GM18907 (cell line): ENCODE results near the gene ZRANB1.

Source experiments
- ATAC-seq: cut with Tn5 transposase; IDR thresholded peaks from one replicate; pipeline ENCODE4 v1.9.1; 2021; ENCODE audit warnings: mild to moderate bottlenecking, moderate library complexity; ENCODE audit not compliant: unreplicated experiment

The ZRANB1 gene

DNA sequence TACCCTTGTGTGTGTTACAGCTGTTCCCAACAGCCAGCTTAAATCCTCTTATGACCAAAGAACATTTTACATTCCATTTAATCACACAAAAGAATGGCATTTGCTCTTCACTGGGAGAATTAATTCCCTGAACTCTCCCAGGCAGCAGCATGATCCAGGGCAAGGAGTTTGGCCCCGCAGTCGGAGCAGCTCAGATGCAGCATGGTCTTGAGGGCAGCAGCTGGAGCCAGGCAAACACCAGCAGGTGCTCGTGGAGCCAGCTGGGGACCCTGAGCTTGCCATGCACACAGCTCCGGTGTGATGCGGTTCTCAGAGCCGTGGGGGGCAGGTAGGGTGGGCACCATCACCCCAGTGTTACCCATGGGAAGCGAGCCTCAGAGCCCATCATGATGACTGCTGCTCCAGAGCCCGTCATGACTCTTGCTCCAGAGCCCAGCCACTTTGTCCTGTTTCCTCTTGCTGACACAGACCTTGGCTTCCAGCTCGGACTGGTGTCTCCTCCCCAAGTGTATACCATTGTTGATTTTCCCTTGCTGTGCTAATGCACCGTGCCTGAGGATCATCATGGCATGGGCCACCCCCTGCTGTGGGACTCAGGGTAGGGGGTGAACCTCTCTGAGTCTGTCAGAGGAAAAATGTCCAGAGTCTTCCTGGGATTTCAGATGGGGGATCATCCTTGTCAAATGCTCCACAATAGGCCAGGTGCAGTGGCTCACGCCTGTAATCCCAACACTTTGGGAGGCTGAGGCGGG, 75.8 kb downstream of the ZRANB1 start:
- no peak for ATAC-seq

DNA sequence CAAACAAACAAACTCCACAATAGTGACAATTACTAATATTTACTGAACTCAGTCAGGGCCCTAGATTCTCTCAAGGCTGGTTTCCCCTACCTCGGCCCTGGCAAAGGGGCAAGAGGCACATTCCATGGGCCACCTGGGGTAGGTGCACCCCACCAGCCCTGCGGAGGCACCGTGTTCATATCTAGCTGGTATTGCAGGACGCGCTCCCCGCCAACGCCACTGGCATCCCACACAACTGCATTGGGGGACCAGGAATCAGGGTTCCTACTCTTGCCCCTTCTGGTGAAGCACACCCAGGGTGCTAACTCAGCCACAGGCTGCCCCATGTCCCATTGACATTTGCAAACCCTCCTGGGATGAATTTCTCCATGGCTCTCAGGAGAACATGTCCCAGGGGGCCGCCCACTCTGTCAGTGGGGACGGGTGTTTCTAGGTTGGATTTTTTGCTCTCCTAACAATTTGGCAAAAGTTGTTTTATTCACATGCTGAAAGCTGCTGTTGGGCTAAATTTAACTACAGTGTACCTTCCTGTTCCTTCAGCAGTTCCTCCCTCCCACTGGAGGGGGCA, 76.7 kb downstream of the ZRANB1 start:
- no peak for ATAC-seq

DNA sequence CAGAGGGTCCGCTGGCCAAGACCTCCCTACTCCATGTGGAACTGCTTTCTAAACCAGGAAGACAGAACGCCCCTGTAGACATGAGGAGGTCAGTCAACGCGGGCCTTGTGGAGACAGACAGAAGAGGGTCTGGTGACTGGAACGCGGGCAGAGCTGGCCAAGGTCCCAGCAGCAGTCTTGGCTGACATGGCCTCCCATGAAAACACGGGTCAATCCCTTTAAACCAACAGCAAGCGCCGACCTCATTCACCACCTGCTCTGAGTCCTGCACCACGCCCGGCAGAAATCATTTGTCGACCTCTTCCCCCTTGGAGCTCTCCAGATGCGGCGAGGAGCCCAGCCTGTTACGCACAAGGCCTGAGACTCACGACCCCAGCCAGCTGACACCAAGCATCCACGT, 78.5 kb downstream of the ZRANB1 start:
- ATAC-seq: no peak

DNA sequence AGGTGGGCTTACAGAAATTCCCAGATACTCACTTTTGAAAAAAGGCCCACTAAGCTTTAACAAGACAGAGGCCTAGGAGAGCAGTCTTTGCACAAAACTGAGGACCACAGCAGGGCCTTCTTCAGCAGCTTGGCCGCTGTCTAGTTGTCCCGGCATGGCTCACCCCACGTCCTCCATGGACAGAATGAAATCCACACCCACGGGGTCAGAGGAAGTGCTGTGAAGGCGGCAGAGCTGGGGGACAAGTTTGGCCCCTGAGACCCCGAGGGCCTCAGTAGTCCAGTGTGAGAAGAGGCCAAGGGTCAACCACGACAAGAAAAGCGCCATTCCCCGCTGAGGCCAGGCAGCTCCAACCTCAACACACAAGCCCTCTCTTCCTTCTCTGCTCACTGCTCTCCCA, 78.9 kb downstream of the ZRANB1 start:
- no peak for ATAC-seq

DNA sequence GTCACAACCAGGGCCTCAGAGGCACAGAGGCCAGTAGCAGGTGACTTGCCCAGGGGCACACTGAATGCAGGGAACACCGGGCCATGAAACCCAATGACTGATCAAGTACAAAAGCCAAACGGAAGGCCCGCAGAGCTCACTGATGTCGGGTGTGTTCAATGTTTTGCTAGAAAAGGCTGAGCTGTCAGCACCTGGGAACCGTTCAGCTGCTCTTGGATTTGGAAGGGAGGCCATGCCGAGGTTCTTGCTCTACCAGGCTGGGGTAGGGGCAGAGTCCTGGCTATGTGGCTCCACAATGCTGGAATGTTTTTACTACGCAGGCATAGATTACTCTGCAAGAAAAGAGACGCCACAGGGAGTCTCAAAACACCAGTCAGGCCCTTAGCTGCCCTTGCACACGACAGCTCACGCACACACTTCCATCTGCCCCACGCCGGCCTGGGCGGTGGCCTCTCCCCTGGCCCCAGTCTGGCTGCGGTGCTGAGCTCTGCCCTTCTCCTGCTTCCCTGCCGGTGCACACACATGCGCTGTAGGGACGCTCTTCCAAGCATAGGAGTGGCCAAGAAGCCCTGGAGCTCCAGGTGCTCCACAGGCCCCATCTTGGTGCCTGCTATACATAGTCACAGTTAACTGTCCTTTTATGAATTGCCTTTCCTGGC, 79.9 kb downstream of the ZRANB1 start:
- no peak for ATAC-seq

DNA sequence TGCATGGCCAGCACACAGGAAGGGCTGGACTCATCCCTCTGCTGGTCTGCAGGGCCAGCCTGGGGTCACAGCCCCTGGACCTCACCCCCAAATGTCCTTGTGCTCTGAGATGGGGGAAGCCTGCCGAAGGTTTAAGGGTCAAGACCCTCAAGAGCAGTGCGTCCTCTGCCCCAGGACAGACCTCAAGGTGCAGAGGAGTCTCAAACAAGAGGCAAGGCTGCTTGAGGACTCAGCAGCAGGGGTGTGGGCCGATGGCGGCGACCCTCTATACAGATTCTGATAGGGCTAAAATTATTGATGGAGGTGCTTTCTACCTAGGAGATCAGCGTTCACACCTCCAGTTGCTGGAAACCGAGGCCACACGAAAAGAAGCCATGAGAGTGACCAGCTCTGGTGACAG, 80.7 kb downstream of the ZRANB1 start:
- no peak for ATAC-seq

DNA sequence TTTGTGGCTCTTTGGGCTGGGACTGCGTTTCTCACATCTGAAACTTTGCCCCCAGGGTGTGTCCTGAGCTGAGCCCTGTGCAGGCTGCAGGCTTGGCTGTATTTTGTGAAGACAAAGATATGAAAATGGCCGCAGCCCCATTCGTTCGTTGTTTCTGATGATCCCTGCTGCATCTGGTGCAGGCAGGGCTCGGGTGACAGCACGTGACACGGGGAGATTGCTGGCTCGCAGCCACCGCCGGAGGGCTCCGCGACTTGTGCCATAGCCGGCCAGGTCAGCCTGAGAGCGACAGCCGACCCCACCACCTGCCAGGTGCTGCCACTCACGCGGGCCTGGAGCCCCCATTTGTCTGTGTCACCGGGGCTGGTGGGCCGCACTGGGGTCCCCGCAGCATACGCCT, 81.3 kb downstream of the ZRANB1 start:
- ATAC-seq: no peak

DNA sequence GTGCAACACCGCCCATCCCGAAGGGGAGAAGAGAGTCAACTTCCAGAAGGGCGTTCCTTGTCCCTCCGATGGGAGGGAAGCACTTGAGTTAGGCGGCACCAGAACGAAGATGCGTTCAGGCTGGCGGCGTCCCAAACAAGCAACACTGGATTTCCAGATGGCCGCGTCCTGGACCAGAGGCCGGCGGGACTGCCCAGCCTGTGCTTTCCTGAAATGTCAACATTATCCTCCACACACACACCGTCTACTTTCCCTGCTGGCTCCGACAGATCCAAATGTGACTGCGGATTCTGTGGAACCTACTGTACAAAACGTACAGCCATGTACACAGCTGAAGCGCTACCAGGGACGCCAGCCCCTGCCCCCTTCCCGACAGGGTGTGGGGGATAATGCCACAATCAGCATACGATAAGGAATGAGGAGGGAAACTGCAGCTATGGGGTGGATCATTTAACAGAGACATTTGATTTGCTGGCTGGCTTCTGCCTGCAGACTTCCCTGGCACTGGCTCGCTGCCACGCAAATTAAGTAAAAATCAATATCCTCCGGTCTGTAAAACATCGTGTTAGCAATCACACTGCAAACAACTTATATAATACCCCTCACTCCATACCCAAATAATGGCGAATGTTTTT, 82.1 kb downstream of the ZRANB1 start:
- no peak for ATAC-seq

DNA sequence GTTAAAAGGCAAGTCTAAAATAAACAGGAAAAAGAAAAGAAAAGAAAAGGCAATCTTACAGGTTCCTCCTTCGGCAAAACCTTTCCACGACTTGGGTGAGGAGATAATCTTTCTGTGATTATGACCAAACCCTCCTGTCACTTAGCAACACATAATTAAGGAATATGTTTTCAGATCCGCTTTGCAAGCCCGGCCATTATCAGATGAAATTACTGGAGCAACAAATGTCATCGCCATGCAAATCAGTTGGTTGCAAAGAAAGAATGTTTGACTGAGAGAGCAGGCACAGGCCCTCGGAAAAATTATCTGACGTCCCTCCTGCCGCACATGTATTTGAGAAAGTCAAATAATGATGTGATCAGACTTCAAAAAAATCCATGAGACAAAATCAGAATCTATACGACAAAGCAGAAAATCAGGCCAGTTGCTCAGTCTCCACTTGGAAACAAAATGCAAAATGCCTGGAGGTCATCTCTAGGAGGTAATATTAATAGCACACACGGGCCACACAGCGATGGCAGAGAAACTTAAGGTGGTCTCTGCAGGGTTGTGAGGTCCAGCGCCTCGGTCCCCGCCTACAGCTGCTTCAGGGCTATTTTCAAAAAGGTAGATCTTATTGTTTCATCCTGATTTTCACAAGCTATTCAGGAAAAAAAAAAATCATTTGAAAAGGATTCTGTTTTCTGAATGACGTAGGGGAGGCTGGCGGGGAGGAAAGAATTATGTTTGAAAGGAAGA, 82.7 kb downstream of the ZRANB1 start:
- no peak for ATAC-seq

DNA sequence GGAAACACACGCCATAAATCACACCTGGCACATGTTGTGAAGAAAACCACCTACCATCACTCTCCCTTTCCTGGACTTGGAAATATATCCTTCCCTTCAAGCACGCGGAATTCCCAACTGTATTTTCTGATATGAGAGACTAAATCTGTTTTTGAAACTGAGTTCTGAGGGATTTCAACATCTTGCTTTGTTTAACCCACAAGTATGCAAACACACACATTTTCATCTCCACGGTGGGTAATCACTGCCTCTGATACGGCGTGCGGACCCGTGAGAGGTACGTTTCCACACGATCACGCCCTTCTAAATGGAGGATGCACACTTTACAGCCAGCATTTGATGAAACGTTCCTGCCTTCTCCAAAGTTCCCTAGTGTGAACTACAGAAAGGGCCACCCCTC, 83.4 kb downstream of the ZRANB1 start:
- no peak for ATAC-seq

DNA sequence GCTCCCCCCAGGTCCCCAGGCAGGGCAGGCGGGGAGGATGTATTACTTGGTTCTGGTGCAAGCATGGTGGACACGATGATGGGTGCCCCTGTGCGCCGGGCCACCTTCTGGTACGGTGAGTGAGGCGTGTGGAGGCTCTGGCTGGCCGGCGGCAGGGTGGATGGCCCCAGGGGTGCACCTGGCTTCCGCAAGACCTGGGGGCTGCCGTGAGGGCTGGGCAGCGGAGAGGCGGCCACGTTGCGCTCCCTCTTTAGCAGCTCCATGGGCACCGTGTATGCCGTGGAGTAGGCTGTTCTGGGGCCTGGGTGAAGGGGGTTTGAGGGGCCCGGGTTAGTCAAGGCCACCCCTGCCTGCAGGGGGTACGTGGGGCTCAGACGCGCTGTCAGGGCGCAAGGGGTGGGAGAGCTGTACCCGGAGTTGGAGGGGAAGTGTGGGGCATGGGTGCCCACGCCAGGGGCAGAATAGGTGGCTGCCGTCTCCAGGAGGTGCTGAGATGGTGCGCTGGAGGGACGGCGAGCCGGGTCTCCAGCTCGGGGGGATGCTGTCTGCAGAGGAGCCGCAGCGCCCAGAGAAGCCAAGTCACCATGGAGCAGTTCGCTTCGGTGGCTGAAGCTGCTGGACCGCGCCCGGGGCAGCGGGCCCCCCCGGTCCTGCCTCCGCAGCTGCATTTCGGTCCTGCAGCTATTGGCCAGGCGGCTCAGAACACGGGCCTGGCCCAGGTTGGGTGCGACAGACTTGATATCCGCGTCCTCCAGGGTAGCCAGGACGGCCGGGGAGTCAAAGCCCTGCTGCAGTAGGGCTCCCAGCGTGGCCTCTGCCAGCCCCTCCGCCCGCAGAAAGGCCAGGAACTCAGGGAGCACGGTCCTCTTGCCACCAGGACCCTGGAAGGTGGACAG, 84.4 kb downstream of the ZRANB1 start:
- no peak for ATAC-seq

DNA sequence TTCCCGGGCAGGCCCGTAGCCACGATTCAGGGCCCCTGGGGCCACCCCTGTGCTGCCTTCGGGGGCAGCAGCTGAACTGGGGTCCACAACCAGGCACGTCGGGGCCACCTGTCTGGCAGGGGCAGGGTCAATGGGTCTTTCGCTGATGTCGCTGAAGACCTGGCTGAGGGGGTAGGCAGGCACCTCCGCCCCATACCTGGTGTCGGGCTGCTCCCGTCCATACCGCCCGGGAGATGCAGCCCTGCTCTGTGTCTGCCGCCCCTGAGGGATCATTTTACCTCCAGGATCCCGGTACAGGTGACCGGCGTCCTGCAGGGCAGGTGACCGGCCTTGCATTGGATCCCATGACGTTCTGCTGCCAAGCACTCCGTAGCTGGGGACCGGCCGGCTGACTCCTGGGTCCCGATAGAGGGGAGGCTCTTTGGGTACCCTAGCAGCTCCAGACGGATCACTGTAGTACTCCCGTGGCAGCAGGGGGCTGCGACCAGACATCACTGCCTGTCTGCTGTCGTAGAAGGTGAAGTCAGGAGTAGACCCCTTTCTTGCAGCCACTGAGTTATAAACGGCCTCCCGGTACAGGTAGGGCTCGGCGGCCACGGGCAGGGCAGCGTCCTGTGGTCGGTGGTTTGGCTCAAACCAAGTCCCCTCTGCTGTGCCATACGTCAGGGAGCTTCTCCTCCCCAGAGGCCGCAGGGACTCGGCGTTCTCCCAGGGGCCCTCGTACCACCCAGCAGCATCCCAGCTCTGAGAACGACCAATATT, 85.2 kb downstream of the ZRANB1 start:
- no peak for ATAC-seq

DNA sequence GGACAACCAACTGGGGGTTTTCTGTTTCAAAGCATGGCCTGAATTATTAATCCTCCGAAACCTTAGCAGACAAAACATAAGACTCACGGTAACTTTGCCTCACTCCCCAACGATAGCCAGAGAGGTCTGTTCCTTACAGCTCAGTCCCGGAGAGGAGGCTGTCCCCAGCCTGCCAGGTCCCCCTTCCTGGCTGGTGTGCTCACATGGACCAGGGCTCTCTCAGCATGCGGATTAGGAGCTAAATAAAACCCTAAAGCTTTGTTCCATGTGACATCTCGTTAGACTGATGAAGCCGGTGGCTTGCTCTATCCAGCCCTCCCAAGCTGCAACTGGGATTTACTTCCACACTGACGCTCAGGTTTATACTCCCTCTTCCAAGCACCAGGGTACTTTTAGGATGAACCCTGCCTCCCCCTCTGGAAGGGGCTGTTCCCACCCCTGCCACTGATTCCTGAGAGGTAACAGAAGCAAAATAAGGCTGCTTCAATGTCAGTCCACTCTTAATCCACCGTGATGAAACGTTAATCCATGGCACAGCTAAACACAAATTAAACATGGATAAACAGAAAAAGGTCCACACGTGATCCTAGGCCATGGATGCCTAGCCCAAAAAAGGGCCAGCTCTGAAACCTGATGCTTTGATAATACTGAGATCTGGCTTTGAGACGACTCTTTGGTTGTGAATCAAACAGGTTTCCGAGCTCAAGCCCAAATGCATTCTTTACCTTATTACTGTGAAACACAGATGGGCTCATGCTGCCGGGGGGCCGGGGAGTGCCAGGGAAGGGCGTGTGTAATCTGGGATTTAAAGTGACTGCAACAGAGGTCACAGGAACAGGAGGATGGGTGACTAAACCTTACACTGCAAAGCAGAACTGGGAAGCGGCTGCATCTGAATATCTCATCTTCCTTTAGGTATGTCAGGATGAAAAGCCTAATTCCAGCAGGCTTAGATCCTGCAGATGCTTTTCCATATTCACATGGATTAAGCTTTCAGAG, 86.2 kb downstream of the ZRANB1 start:
- ATAC-seq: no peak

DNA sequence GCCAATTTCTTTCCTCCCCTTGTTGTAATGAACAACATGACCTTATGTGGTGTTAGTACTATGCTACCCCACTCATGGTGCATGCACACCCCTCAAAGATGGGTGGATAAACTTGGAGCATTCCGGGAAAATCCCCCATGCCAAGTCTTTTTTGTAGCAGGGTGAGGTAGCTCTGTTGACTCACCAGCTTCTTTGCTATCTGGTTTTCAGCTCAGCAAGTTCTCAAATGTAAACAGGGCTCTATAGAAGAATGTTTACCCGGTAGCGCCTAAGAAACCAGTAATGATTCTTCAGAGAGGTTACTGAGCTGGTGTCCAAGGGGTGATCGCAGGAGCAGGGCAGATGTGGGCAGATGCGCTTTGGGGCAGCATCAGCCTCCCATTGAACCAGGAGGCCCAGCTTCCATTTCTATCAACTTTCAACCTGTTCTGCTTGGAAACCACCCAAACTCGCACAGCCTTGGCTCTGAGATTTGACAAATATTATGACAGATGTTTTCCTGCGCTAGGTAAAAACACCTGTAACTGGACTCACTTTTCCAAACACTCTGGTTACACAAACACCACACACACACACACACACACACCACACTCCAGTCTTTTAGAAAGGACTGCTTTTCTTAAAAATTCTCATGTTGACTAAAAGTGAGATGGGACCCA, 87.8 kb downstream of the ZRANB1 start:
- no peak for ATAC-seq

DNA sequence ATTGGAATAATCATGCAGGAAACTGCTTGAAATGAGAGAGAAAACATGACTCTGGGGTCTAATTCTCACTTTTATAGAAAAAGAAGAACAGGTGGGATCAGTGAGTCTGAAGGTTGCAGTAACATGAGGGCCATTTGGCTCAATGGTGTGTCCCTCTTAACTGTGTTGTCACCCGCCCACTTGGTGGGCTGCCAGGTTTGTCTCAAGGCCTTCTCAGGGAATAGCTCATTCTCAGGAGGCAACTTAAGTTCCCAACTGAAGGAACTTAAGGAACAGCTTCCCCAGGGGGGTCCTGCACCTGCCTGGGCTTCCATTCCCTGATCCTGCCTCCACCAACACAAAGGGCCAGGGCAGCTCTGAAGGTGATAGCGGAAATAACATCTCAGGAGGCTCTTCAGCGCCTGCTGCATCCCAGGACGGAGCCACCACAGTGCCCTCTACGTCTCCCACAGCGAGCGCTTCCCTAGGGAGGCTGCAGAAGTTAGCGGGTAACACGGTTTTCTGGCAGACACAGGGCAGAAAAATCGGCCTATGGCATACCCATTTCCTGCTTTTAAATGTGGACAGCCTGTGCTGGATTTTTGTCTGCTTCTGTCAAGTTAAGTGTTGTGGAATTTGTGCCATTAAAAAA, 88.8 kb downstream of the ZRANB1 start:
- ATAC-seq: no peak

DNA sequence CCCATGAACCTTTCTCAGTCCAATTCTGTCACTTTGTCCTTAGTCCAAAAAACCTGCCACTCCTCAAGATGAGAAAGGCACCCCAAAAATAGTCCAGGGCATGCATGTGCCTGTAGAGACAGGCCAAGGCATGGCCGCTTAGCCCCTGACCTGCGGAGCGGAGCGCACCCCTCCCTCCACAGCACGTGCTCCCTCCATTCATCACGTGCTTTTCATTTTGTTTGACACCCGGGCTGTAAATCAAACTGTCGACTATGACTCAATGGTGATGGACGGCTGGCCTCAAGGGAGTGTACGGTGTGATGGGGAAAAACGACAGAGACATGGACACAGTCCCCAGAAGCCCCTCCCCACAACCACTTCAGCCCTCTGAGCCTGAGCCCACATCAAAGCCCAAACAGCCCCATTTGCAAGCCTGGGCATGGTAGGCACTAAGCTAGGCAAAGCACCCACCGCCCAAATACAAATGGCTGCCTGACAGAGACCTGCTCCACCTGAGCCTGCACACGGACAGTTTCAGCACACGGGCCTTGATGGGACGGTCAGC, 90.6 kb downstream of the ZRANB1 start:
- no peak for ATAC-seq
